Motor neuron (in vitro differentiated cells): ENCODE measurements around the gene STX1B. TPM values are rescaled to one million over a fixed set of nuclear protein-coding genes. Genes with fewer than 3 reads are reported as not detected.

Source experiments
- ATAC-seq, 8 experiments: fragments of 200-7000 bp; cut with Tn5 transposase; replicated peaks in 6 of 8; 2 replicates each; pipeline ENCODE4 v1.8.0; 2021; ENCODE audit warnings: mild to moderate bottlenecking in 8 of 8, moderate library complexity in 8 of 8
- H3K27ac ChIP-seq, 2 donors: fragments of 250-450 bp; sonication (Bioruptor Pico); 2 replicates each; pipeline ENCODE4 v1.9.0; 2021; ENCODE audit warnings: antibody characterized with exemption in 2 of 2, mild to moderate bottlenecking in 2 of 2, moderate library complexity in 1 of 2
- H3K4me1 ChIP-seq, 2 donors: fragments of 250-450 bp; sonication (Bioruptor Pico); replicated peaks in 1 of 2; 2 replicates each; pipeline ENCODE4 v1.6.1; 2021; ENCODE audit warnings: antibody characterized with exemption in 2 of 2, mild to moderate bottlenecking in 2 of 2, moderate library complexity in 1 of 2
- H3K4me3 ChIP-seq, 5 donors: fragments of 250-450 bp; sonication (Bioruptor Pico); 2 replicates each; pipeline ENCODE4 v1.9.0; 2021; ENCODE audit warnings: antibody characterized with exemption in 5 of 5, mild to moderate bottlenecking in 5 of 5, moderate library complexity in 4 of 5
- WGBS, 10 experiments: fragments of 450-650 bp; shearing (Covaris generic); methylation state at CpG; one replicate each; pipeline ENCODE4 v1.0.0; 2022; 5-methylcytosine and 5-hydroxymethylcytosine counted together
- in situ Hi-C, 9 experiments: fragments of 400-800 bp; cut with MboI; loops; one replicate each; pipeline ENCODE4 v1.15.0; 2021; ENCODE audit warnings: low sequenced_read_pairs in 9 of 9, low pct_unique_long_range_greater_than_20kb in 2 of 9; ENCODE audit not compliant: unreplicated experiment in 9 of 9
- total RNA-seq, 8 experiments: library from RNA; unstranded; fragments of 300-600 nt; gene quantifications; 2 replicates each; pipeline versions ENCODE4 v1.2.3 to v1.2.4, GENCODE V29; 2022

The STX1B gene
- total RNA-seq, 8 experiments from 2014 or later: 0.45 to 20.9 (median 10.0) TPM

- ATAC-seq: no peak
- WGBS, 10 experiments: 68 to 70% methylated on average over 2 to 4 of the region's 12 CpGs; no CpG with 5 or more reads in 8 of the 10 experiments
- no peak overlapping the region for H3K4me3 ChIP-seq
- in situ Hi-C loops: loop anchor here in 4 of 9 experiments (25.0 kb wide), 3 partner anchors 172 to 872 kb away; partner anchors contain the start of genes COX6A2 (in 2 of the 4), ZNF843 (in 2 of the 4), PRSS36 (in 1 of the 4) and ZNF267 (in 1 of the 4)
- H3K27ac ChIP-seq: no peak overlapping the region
- H3K4me1 ChIP-seq: peaks cover 2 to 10% of the 10 kb centered on the region in 2 donors
Measured at GRCh38 chr16:30990105-30990504, 20.3 kb downstream of the STX1B start.

- no peak overlapping the region for H3K4me3 ChIP-seq
- H3K4me1 ChIP-seq: peaks cover 3 to 11% of the 10 kb centered on the region in 2 donors
- in situ Hi-C loops: loop anchor here in 4 of 9 experiments (25.0 kb wide), 3 partner anchors 173 to 873 kb away; partner anchors contain the start of genes COX6A2 (in 2 of the 4), ZNF843 (in 2 of the 4), PRSS36 (in 1 of the 4) and ZNF267 (in 1 of the 4)
- WGBS, 10 experiments: 91 to 100% methylated on average over 1 to 7 of the region's 23 CpGs; no CpG with 5 or more reads in 8 of the 10 experiments
- no peak overlapping the region for H3K27ac ChIP-seq
- ATAC-seq: no peak
Measured at GRCh38 chr16:30989469-30990047, 20.9 kb downstream of the STX1B start.

- 70 to 100% (median 91%) methylated on average over 1 to 21 of the region's 30 CpGs; no CpG with 5 or more reads in 3 of the 10 experiments for WGBS, 10 experiments
- in situ Hi-C loops: loop anchor here in 4 of 9 experiments (25.0 kb wide), 3 partner anchors 175 to 875 kb away; partner anchors contain the start of genes COX6A2 (in 2 of the 4), ZNF843 (in 2 of the 4), PRSS36 (in 1 of the 4) and ZNF267 (in 1 of the 4)
Measured at GRCh38 chr16:30987581-30988190, 22.8 kb downstream of the STX1B start.

GRCh38 chr16:30986129-30986991 lies 24.1 kb downstream of the STX1B start:
- H3K27ac ChIP-seq: no peak overlapping the region
- H3K4me1 ChIP-seq: peaks cover 3 to 11% of the 10 kb centered on the region in 2 donors
- H3K4me3 ChIP-seq: no peak overlapping the region
- 87 to 100% (median 100%) methylated on average over 1 to 3 of the region's 29 CpGs; no CpG with 5 or more reads in 6 of the 10 experiments for WGBS, 10 experiments
- in situ Hi-C loops: loop anchor here in 4 of 9 experiments (25.0 kb wide), 3 partner anchors 176 to 876 kb away; partner anchors contain the start of genes COX6A2 (in 2 of the 4), ZNF843 (in 2 of the 4), PRSS36 (in 1 of the 4) and ZNF267 (in 1 of the 4)
- ATAC-seq: no peak

More at GRCh38 chr16:30987581-30988190, 22.8 kb downstream of the STX1B start:
- no peak overlapping the region for H3K4me3 ChIP-seq
- peaks cover 3 to 11% of the 10 kb centered on the region in 2 donors for H3K4me1 ChIP-seq
- no peak overlapping the region for H3K27ac ChIP-seq
- no peak for ATAC-seq

- H3K4me1 ChIP-seq: peaks cover 3 to 11% of the 10 kb centered on the region in 2 donors
- WGBS, 10 experiments: 0 to 100% (median 63%) methylated on average over 1 to 4 of the region's 20 CpGs; no CpG with 5 or more reads in 6 of the 10 experiments
- H3K27ac ChIP-seq: peak overlapping the region in 1 of 2 donors; percentile 22
- in situ Hi-C loops: loop anchor here in 4 of 9 experiments (25.0 kb wide), 3 partner anchors 177 to 877 kb away; partner anchors contain the start of genes COX6A2 (in 2 of the 4), ZNF843 (in 2 of the 4), PRSS36 (in 1 of the 4) and ZNF267 (in 1 of the 4)
- ATAC-seq: peak; percentile 17 to 50 (median 41)
- H3K4me3 ChIP-seq: peak overlapping the region in 2 of 5 donors; percentile 7 to 11
Measured at GRCh38 chr16:30985401-30986128, 24.9 kb downstream of the STX1B start.

GRCh38 chr16:30984669-30985400 lies 25.6 kb downstream of the STX1B start, which contains the start of gene HSD3B7:
HSD3B7 (plus strand) TSS chr16:30985207; CDS start chr16:30985659, 452 bp downstream.
- 0 to 86% (median 52%) methylated on average over 1 to 6 of the region's 24 CpGs; no CpG with 5 or more reads in 5 of the 10 experiments for WGBS, 10 experiments
- H3K4me1 ChIP-seq: peaks cover 3 to 11% of the 10 kb centered on the region in 2 donors
- peak within 1 kb of the TSS in 1 of 2 donors; percentile 22 for H3K27ac ChIP-seq
- in situ Hi-C loops: loop anchor here in 4 of 9 experiments (25.0 kb wide), 3 partner anchors 177 to 877 kb away; partner anchors contain the start of genes COX6A2 (in 2 of the 4), ZNF843 (in 2 of the 4), PRSS36 (in 1 of the 4) and ZNF267 (in 1 of the 4)
- ATAC-seq: peak; percentile 36 to 90 (median 87)
- H3K4me3 ChIP-seq: peak within 1 kb of the TSS in 2 of 5 donors; percentile 7 to 11

- in situ Hi-C loops: loop anchor here in 4 of 9 experiments (25.0 kb wide), 3 partner anchors 178 to 878 kb away; partner anchors contain the start of genes COX6A2 (in 2 of the 4), ZNF843 (in 2 of the 4), PRSS36 (in 1 of the 4) and ZNF267 (in 1 of the 4)
- peak in 2 of 8 experiments; percentile 0 to 2 for ATAC-seq
- H3K27ac ChIP-seq: no peak overlapping the region
- no peak overlapping the region for H3K4me3 ChIP-seq
- 30 to 100% (median 70%) methylated on average over 1 to 2 of the region's 14 CpGs; no CpG with 5 or more reads in 7 of the 10 experiments for WGBS, 10 experiments
- H3K4me1 ChIP-seq: peaks cover 3 to 11% of the 10 kb centered on the region in 2 donors
Measured at GRCh38 chr16:30983898-30984610, 26.4 kb downstream of the STX1B start.

GRCh38 chr16:30983289-30983889 lies 27.0 kb downstream of the STX1B start:
- H3K27ac ChIP-seq: no peak overlapping the region
- H3K4me1 ChIP-seq: peaks cover 3 to 11% of the 10 kb centered on the region in 2 donors
- no peak overlapping the region for H3K4me3 ChIP-seq
- peak in 2 of 8 experiments; percentile 0 to 3 for ATAC-seq
- WGBS, 10 experiments: 93 to 100% (median 100%) methylated on average over 1 to 3 of the region's 25 CpGs; no CpG with 5 or more reads in 7 of the 10 experiments
- in situ Hi-C loops: loop anchor here in 4 of 9 experiments (25.0 kb wide), 3 partner anchors 179 to 879 kb away; partner anchors contain the start of genes COX6A2 (in 2 of the 4), ZNF843 (in 2 of the 4), PRSS36 (in 1 of the 4) and ZNF267 (in 1 of the 4)

- WGBS, 10 experiments: 0 to 100% (median 88%) methylated on average over 1 to 8 of the region's 17 CpGs; no CpG with 5 or more reads in 5 of the 10 experiments
- Histone ChIP-seq H3K27ac (no peak overlapping the region), H3K4me1 (peaks cover 3 to 11% of the 10 kb centered on the region in 2 donors), H3K4me3 (no peak overlapping the region)
- in situ Hi-C loops: loop anchor here in 4 of 9 experiments (25.0 kb wide), 3 partner anchors 180 to 880 kb away; partner anchors contain the start of genes COX6A2 (in 2 of the 4), ZNF843 (in 2 of the 4), PRSS36 (in 1 of the 4) and ZNF267 (in 1 of the 4)
- ATAC-seq: peak in 3 of 8 experiments; percentile 53 to 77 (median 75)
Measured at GRCh38 chr16:30982548-30983288, 27.7 kb downstream of the STX1B start.
